H1 (cell line): ENCODE measurements around the gene DBH. TPM values are rescaled to one million over a fixed set of nuclear protein-coding genes. Genes with fewer than 3 reads are reported as not detected.

Source experiments
- RBBP5 ChIP-seq: IDR thresholded peaks from 2 replicates; pipeline ENCODE4 v1.7.1; 2012; ENCODE audit warnings: low read depth, mild to moderate bottlenecking, inconsistent platforms, low read length, moderate library complexity, borderline replicate concordance
- polyA plus RNA-seq, 7 experiments: library from polyadenylated mRNA; depleted of rRNA in 3 of 7; stranded (reverse) in 5 of 7; unstranded in 2 of 7; fragments of >200 nt in 5 of 7; fragments of 200-250 nt in 2 of 7; gene quantifications; 1 replicate in 5 of 7; 2 replicates in 1 of 7; 4 replicates in 1 of 7; pipeline versions ENCODE4 v1.2.1 to v1.2.3, GENCODE V29; 2011 to 2013; ENCODE audit warnings: missing spikeins in 2 of 7, mixed read lengths in 2 of 7
- total RNA-seq: library from RNA; stranded (reverse); fragmentation: NEBNext Ultra II Directional; extraction: Animal tissue kit (Norgen Biotek cat#: 25700); gene quantifications from 2 replicates; pipeline ENCODE4 v1.2.1, GENCODE V29; 2021

Gene DBH
- total and polyA plus RNA-seq, 2 of the 8 experiments (the other 6 are each of a cell fraction or from before 2014, with no cell fraction given): 0.18 TPM; not detected in 1

- TF ChIP-seq RBBP5: no peak
Measured at GRCh38 chr9:133595910-133596309, 40.3 kb upstream of the DBH start (continued).
